A549 treated with AZD9567 at 1 μM for 4 hours (cell line): Measurements from ENCODE around the gene RNF113A. TPM values are rescaled to one million over a fixed set of nuclear protein-coding genes. Genes with fewer than 3 reads are reported as not detected.

Experiments
- total RNA-seq: library from RNA; stranded (reverse); fragments of 200-300 nt; extraction: Qiagen RNA extraction; gene quantifications from 5 replicates; pipeline ENCODE4 v1.2.3, GENCODE V29; 2022; ENCODE audit not compliant: insufficient read depth

The RNF113A gene
- 26.2 to 35.5 TPM (median 34.1 TPM) in 5 replicates for total RNA-seq

DNA sequence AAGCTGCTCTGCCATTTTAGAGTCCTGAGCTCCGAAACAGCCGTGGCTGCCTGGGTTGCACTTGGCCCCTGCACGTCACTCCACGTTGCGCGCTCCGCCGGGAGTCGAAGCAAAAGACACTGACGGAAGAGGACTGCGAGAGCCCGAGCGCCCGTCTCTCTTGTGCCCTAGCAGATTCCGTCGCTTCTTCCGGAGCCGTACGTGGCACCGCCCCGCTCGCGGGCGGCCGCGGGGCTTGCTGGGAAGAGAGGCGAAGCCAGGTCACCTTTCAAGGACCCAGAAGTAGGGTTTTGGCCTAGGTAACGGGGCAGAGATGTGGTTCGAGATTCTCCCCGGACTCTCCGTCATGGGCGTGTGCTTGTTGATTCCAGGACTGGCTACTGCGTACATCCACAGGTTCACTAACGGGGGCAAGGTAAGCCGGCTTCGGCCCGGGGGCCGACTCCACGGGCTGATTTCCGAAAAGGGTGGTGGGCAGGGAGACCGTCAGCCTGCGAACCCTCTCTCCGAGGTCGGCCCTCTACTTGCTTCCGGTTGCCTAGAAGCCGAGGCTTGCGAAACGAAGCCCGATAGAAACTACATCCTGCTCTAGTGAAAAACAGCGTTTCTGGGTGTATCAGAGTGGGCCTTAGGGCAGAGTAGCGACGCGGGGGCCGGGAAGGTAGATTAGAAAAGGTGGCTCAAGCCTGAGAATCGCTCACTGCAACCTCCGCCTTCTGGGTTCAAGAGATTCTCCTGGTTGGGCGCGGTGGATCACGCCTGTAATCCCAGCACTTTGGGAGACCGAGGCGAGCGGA lies at the start of gene RNF113A, which contains the start of gene NDUFA1:
TSS of gene RNF113A (minus strand) at position 135 of the 797 bp plus-strand sequence. CDS start at position 15, 120 bp downstream.
TSS of gene NDUFA1 (plus strand) at position 234 of the 797 bp plus-strand sequence. CDS start at position 314, 80 bp downstream.

DNA sequence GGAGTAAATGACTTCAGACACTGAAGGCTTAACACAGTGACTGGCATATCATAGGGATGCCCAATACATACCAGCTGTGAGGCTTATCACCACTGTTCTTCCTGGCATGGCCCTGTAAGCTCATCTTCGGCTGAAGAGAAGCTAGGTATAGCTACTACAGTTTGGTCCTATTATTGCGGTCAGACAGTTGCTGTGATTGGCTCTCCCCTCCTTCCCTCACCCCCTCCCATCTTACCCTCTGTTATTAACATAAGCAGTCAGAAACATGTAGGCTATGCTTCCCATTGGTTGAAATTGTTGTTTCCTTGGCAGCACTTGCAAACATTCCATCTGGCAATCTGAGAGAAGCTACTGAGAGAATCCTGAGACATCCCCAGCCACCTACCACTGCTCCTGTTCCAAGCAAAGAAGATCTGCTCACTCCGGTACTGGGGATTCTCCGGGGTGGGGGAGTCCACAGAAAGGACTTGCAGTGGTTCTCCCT lies 24.4 kb upstream of the RNF113A start, which contains the start of gene AKAP14:
TSS of gene AKAP14 (plus strand) at position 51 of the 484 bp plus-strand sequence. CDS start 7,331 bp downstream, outside the sequence.

DNA sequence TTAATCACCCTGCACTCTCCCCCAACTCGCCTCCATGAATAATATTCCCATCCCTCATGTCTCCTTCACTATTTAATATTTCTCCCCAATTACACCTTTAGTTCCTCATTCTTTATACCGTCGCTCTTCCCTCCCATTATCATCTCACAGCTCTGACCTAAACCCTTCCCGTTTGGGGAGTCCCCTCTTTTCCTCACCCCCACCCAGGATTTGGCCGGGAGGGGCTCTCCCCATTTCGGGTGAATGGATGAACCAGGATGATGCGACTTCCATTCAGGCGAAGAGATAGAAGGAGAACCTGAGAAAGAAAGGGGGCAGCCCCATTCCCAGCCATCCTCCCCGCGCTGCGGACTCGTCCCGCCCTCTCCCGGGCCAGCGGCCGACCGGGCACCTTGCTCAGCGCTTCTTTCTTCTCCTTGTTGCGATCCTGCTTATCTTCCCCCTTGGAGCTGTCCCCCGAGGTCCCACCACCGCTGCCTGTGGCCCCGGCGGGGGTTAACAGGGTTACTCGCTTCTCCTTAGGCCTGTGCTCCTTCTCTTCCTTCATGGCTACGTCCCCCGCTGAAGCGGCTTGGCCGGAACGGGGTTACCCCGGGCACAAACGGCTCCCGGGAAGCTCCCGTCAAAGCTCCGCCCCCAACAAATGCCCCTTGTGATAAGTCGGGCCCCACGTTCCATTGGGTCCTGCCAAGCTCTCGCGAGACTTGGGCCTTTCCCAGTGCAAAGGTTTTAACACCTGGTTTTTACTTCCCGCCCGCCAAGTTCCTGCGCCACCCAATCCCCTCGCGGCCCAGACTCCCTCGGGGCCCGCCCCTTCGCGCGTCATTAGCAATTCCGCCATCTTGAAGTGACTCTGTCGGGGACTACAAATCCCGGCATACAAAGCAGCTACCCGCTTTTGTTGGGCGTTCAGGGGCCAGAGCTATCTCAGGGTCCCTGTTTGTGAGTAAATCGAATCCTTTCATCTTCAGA lies 18.9 kb downstream of the RNF113A start, which contains the start of gene UPF3B:
TSS of gene UPF3B (minus strand) at position 582 of the 972 bp plus-strand sequence. CDS start at position 547, 35 bp downstream.

Other genes starting within 250 kb of the RNF113A start
- gene SEPTIN6, start 178.6 kb downstream of the RNF113A start, total RNA-seq, result 9.6 to 16.0 TPM (median 11.4 TPM) in 5 replicates
- gene SOWAHD, start 113.1 kb downstream of the RNF113A start, total RNA-seq, result 0.07 to 0.12 TPM (median 0.07 TPM) in 3 of 5 replicates, not detected in the others
- gene RPL39, start 80.1 kb downstream of the RNF113A start, total RNA-seq, result 3,648 to 5,308 TPM (median 3,733 TPM) in 5 replicates
- 17.7 to 22.9 TPM (median 18.2 TPM) in 5 replicates for gene UPF3B, start 18.8 kb downstream of the RNF113A start, total RNA-seq
- 247 to 278 TPM (median 248 TPM) in 5 replicates for gene NDUFA1, start 99 bp upstream of the RNF113A start, total RNA-seq
- gene AKAP14, start 24.2 kb upstream of the RNF113A start, total RNA-seq, result 0.27 TPM in 1 of 5 replicates, not detected in the others
- gene NKAP, start 72.0 kb upstream of the RNF113A start, total RNA-seq, result 6.6 to 7.5 TPM (median 7.2 TPM) in 5 replicates
- not detected in 5 replicates for gene RHOXF2B, start 206.0 kb upstream of the RNF113A start, total RNA-seq
- not detected in 5 replicates for gene RHOXF1, start 244.2 kb upstream of the RNF113A start, total RNA-seq